HG02763 (cell line): ENCODE measurements around the gene NAV3.
A peak's percentile ranks its signal among the peaks of the same experiment; 100 is the strongest.

Experiments used
- ATAC-seq: cut with Tn5 transposase; IDR thresholded peaks from one replicate; pipeline ENCODE4 v1.9.1; 2021; ENCODE audit warnings: mild to moderate bottlenecking, moderate library complexity; ENCODE audit not compliant: unreplicated experiment

Gene NAV3

DNA sequence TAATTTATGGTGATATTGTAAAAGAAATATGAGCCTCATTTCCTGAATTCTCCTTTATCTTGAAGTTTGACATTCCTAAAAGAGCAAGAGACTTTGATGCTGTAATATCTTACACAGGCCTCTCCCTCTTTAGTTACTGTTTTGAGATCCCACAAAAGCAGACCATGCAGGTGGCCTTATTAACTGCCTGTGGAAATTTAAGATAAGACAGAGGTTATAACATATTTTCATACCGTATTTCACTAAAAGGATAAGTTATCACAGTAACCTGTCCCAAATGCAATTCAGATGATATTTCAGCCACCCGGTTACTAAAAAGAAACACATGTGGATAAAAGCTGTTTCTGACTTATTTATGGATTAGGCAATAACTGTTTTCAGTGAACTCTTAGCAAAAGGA lies 150.1 kb downstream of the NAV3 start:
- ATAC-seq: no peak

DNA sequence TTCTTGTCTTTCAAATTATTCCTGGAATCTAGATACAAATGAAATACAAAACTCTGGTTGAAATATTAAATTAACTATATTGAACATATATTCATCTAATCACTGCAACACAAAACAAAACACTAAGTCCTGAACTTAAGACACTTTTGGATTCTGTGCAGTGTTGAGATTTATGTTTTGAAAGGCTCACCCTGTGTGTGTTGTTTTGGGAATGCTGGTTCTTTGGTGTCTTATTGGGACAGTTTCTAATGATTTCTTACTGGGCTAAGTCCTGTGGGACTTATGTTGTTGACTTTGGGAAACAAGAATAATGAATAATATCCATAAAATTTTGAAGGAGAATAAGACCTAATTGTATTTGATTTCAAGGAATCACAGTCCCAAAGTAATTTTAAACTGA lies 153.2 kb downstream of the NAV3 start:
- ATAC-seq: no peak

DNA sequence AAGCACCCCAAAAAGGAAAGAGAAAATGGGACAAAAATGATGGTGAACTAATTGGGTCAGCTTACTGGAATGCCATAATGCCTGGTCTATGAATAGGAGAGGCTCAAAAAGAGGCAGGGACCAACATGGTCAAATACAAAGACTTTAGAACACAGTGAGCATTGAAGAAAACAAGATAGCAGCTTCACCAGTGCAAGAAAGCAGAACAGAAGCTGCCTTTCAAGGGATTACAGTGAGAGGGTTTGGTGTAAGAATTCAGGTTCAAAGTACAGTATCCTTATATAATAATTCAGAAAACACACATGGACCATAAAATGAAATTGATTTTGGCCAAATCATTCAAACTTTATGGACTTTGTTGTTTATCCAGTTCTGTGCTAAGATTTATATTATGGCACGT lies 162.1 kb downstream of the NAV3 start:
- no peak for ATAC-seq

DNA sequence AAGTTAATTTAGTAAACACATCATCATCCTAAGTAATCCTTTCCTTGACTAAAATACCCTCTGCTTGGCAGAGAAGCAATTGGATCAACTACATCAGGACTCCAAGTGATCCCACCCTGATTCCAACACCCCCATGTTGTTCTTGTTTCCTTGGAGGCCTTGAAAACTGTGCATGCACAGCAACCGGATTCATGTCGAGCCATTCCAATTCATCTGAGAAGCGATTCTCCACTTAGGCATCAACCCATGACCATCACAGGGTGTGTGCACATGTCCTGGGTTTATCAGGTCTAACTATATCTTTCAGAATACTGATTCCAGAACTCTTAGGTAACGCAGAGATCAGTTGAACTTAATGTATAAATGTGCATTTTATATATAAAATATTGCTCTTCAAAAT lies 163.0 kb downstream of the NAV3 start:
- no peak for ATAC-seq

DNA sequence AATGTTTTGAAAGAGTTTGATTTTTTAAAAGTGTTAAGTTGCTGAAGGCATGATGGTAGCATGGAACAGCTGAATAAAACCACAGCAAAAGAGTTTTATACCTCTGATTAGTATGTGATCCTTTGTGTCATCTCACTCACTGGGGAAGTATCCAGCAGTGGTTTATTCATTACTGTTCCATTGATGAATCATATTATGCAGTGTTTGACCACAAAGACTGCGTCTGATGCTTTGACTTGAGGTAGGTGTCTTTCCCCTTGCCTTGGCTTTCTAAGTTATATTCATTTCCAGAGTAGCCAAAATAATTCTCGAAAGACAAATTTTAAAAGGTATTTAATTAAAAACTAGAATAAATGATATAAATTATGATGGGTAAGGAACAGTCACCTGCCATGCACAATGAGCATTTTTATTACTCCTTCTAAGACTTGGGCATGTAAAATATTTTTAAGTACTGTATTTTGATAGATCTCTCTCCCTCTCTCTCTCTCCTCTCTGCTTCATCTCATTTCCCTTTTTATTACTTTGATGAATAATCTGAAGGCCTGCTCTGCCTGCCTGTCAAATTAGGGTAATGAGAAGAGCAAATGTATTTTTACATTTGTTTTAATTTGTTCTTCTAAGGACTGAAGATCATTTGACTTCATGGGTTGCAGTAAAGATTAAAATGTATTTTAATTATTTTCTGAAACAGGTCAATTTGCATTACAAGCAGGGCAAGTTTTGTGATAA lies 164.9 kb downstream of the NAV3 start:
- peak; percentile 72 for ATAC-seq

DNA sequence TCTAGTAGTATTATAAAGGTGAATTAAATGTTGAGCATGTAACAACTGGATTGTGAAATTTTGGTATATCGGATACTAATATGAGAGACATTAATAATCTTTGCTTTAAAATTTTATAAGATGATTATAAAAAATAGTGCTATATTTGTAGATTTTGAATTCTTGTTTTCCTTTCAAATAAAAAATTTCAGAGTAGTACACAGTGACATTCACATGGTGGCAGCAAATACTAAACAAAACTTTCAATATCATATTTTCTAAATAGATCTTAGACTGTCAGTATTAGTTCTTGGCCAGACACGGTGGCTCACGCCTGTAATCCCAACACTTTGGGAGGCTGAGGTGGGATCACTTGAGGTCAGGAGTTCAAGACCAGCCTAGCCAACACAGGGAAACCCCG lies 166.0 kb downstream of the NAV3 start:
- ATAC-seq: no peak

DNA sequence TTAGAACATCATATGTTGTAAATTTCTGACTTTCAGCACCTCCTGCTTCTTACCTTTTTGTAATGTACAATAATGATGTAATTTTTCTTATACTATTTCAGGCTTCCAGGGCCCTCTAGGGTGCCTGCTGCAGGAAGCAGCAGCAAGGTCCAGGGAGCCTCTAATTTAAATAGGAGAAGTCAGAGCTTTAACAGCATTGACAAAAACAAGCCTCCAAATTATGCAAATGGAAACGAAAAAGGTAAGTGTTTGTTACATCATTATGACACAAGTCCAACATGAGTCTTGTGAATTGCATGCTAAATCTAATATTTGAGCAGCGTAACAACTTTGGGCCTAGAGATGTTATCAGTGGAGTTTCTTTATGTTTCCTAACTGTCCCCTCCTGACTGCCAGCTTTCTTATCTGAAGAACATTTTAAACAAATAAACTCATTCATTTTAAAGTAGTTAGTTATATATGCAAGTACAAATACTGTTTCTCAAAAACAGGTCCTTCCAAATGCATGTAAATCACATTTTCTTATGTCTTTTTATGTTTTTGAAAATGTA lies 167.6 kb downstream of the NAV3 start:
- ATAC-seq: no peak

DNA sequence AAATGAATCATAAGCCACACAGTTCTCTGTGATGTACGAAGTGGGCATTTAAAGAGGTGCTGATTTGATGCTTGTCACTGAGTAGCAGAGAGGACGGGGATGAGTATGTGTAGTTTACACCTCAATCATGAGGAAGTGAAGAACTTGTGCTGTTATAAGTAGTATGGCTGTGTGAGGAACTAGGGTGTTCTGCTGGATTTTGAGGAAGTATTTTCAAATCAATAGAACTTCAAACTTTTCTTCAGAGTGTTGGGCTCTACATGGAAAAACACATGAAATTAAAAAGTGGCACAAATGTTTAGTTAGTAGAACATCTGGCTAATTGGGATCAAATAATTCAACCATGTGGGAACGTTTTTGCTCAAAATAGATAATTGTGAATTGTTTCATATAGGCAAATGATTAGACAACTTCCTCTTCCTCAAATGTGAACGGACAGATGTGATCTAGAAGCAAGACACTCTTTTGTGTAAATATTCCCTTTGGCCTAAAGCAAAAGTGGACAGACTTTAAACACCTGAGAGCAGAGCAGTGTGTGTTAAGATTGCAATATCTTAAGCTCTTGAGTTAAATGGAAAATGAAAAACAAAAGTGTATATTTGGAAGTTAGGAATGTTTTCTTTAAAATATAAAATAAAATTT lies 168.5 kb downstream of the NAV3 start:
- peak; percentile 62 for ATAC-seq

DNA sequence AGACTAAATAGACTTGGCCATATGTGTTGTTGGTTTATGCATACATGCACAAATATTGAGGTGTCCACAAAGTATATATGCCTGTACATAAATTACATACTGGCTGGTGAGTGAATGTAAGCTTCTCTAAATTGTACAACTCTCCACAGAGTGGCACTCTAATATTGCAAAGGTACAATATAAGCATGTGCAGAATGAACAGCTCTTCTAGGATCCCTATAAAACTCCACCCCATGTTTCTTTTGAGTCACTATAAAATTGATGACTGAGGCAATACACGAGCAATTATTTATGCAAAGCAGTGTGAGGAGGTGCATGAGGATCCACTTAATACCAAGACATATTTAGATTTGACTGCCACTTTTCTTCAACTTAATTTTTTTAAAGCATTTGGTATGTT lies 172.2 kb downstream of the NAV3 start:
- ATAC-seq: no peak

DNA sequence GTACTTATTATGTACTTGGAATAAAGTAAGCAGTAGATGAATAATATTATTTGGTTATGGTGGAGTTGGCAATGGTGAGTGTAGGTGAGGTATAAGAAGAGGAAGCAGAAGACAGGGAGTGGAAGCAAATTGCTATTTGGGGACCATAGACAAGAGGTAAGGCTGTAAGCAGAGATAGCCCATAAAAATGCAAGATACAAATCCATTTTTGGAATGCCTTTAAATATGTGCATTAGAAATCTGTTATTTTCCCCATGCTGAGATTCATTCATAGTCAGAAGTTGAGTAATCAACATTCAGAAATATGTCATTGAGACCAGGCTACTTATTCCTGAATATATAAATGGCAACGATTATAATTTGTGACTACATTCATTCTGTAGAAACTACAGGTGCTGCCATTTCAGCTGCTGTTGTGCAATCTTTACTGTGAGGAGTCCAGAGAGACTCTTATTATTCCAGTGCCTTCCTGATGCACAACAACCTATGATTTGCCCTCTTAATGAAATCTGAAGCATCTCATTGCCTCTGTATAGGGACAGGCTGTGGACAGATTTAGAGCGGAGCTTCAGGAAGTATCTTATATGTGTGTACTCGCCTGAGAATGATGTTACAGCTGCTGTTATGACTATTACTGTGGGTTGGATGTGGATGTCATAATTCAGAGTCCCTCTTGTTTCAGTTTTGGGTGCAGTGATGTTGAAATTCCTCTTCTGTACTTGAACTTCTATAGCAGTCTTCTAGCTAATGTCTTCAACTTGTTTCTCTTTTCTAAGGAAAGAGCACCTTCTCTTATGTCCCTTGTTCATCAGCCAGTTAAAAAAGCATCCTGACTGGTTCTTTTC lies 173.8 kb downstream of the NAV3 start:
- ATAC-seq: no peak

DNA sequence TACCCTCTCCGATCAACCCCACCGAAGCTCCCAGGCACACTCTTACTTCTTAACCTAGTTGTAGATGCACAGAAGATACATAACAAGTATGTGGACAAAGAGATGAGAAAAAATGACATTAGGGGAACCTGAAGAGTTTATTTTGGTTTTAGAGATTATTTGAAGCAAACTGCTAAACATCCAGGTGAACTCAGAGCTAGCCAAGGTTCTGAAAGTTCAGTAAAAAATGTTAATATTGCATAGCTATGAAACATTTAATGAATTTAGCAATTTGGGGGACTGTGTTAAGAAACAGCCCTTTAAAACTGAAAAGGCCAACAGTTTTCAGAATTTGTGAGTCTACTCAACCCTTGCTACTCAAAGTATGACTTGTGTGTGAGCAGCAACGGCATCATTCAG lies 174.4 kb downstream of the NAV3 start:
- ATAC-seq: no peak

DNA sequence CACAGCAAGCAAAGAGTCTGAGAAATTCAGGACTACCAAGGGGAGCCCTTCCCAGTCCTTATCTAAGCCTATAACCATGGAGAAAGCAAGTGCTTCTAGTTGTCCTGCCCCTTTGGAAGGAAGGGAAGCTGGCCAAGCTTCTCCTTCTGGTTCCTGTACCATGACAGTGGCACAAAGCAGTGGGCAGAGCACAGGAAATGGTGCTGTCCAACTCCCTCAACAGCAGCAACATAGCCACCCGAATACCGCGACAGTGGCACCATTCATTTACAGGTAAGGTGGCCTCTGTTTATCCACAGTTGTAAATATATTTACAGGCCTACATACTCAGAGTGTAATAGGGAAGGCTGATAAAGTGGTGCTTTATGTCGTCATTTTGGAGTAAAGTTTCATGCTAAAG lies 176.5 kb downstream of the NAV3 start:
- ATAC-seq: no peak

DNA sequence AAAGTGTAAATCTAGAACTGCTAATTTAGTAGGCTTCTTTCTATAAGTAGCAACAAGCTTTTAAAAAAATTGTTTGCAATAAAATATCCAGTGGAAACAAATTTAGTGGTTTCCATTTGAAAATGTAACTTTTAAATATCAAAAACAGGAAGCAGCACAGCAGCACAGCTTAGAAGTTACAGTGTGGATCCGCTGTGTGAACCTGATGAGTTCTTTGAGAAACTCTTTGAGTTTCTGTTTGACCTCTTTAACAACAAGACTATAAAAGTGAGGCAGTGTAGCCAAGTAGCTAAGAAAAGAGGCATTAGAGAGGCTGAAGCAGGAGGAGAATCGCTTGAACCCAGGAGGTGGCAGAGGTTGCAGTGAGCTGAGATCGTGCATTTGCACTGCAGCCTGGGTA lies 178.3 kb downstream of the NAV3 start:
- ATAC-seq: no peak

DNA sequence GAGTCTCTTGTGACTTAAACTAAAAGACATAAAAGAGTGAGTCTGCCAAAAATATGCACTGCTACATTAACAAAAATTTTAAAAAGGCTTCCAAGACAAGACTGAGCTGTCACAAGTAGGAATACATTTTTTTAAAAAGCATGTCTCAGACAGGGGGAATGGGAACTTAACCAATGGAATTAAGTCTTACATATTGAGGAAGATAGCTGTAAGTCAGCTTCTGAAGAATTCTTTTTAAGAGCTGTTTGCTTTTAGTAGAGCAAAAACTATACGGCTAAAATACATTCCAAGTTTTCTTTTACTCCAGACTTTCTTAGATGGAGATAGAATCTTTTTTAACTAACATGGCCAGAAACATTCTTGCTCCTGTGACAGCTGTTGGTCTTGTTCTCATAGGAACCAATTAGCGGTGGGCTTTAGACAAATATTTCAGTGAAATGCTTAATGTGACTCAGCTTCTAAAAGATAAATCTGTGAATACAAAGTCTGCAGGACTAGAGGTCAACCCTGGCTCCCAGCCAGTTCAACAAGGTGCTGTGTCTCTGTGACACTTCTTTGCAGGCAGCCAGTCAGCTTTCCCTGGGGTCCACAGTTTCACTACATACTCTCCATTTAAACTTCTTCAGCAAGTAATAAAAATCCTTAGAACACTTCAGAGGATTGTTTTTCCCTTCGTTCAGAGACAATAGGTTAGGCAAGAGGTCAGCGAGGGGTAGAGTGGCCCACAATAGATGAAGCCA lies 187.6 kb downstream of the NAV3 start:
- no peak for ATAC-seq

DNA sequence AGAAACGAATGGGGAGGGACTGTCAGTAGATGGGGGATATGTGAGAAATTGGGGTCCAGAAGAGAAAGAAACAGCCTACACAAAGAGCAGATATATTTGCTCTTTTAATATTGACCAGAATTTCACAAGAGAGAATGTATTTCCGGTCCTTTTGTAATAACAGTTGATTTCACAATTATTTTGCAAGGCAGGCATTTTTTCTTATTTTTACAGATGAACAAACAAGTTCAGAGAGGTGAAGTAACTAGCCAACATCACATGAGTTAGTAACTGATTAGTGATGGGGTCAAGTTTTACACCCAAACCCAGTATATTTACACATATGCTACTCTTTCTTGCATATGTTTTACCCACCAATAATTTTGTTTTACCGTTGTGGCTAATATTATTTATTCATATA lies 188.2 kb downstream of the NAV3 start:
- ATAC-seq: no peak

DNA sequence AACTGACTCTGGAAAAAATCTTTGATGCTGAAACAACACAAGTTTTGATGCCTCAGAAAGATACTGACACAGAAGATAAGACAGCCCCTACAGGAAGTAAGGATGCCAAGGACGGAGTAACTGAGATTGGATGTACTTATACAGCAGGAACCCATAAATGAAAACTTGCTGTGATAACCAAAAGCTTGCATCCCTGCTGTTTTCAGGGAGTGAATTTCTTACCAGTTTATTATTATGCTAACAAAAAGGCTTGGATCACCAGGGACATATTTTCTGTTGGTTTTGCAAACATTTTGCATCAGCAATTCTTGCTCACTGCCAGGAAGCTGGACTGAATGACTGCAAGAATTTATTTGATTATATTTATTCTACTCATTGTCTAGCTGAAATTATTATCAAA lies 197.7 kb downstream of the NAV3 start:
- no peak for ATAC-seq

DNA sequence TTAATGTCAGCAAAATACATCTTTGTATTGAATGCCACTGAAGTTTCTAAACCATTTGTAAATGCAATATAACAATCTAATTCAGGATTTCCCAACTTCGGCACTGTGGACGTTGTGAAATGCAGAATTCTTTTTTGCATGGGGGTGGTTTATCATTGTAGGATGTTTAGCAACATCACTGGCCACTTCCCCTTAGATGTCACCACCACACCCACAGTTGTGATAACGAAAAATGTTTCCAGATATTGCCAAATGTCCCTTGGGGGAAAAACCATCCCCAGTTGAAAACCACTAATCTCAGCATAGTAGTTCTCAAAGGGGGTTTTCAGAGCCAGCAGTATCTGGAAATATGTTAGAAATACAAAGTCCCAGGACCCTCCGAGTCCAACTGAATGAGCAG lies 203.3 kb downstream of the NAV3 start:
- no peak for ATAC-seq

DNA sequence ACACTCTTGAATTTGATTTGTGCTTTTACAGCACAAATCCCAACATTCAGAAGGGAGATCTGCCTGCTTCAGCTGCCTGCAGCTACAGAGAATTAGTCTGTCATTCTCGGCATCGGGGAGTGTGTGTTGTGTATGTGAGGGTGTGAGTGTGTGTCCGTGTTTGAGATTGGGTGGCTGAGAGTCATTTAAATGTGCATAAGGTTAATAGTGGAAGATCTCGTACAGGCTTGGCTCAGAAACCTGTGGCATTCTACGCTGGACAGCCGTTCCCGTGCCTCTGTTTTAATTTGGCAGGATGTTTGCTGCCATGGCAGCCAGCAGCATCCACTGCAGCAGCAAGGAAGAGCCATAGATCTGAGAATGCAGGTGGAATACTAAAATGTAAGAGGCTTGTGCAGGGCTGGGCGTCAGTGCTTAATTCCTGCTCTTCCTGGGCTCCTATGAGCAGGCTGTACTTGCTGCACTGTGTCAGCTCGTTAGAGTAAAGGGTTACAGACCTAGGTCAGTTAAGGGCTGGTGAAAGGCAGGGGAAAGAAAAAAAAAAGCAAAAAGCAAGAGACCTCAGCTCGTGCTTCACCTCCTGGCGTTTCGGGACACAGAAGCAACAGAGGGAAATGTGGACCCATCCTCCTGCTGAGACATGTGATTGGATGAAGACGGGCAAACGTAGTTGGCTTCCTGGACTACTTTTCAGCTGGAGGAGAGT lies 205.4 kb downstream of the NAV3 start:
- ATAC-seq: no peak

DNA sequence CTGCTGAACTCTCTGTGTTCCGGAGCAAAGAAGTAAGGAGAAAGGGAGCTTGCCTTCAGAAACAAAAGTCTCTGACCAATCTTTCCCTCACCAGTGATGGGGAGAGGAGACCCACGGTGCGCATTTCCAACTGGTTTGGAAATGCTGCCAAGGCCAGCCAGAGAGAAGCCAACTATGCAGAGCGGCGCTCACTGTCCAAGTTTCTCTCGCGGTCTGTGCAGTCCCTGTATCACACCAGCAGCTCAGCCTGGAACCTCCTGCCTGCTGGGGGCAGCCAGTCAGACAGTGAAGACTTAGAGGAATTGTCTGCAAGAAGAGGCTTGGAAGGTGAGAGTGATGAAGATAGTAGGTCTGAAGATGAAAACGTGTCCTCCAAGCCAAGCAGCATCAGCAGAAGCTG lies 206.2 kb downstream of the NAV3 start:
- ATAC-seq: no peak

DNA sequence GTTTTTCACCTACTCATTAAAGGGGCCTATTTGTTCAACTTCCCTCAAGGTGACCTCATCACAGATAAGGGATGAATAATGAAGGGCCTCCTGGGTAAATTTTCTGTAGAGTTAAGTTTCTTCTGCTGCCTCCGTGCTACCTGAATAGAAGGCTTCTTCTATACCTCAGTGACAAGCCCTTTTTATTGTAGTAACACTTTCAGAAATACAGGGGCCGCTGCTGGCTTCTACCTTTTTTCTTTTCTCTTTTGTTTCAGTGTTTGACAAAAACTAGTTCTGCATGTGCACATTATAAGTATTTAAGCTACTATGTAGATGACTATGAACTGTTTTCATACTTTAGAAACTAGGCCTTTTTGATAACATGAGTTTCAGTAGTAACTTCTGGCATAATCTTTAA lies 207.0 kb downstream of the NAV3 start:
- ATAC-seq: no peak
